ENCODE data around the gene HHAT. TPM values are rescaled to one million over a fixed set of nuclear protein-coding genes. Genes with fewer than 3 reads are reported as not detected.

The HHAT gene
- total and polyA plus RNA-seq, 12 donors = 0.81 to 4.3 (median 2.6) TPM

- TF ChIP-seq CTCF (IDR thresholded peaks at IDR 0.05) = no peak
- WGBS, 2 donors = 76 to 81% methylated on average over 13 of the region's 13 CpGs
- Histone ChIP-seq H3K36me3 (no peaks in the 10 kb centered on the region), H3K27ac (no peak overlapping the region), H3K9me3 (no peaks in the 10 kb centered on the region), H3K4me3 (no peak overlapping the region), H3K27me3 (no peaks in the 10 kb centered on the region), H3K4me1 (peaks cover 0 to 10% (median 0%) of the 10 kb centered on the region in 9 donors)
- DNase-seq = no peak
- ATAC-seq = no peak
- intact Hi-C loops (cut with DNase I) = no loop called here
Measured at GRCh38 chr1:210525716-210526454, 197.2 kb downstream of the HHAT start.

- H3K36me3 ChIP-seq = no peaks in the 10 kb centered on the region
- no peaks in the 10 kb centered on the region for H3K9me3 ChIP-seq
- peaks cover 0 to 10% (median 0%) of the 10 kb centered on the region in 9 donors for H3K4me1 ChIP-seq
- ATAC-seq = no peak
- no peaks in the 10 kb centered on the region for H3K27me3 ChIP-seq
- 65 to 79% methylated on average over 3 of the region's 3 CpGs for WGBS, 2 donors
- H3K27ac ChIP-seq = no peak overlapping the region
- no peak for DNase-seq
- H3K4me3 ChIP-seq = no peak overlapping the region
- TF ChIP-seq CTCF (IDR thresholded peaks at IDR 0.05) = no peak
- intact Hi-C loops (cut with DNase I) = no loop called here
Measured at GRCh38 chr1:210527091-210527490, 198.4 kb downstream of the HHAT start.

GRCh38 chr1:210531475-210532222 is 202.9 kb downstream of the HHAT start:
- Histone ChIP-seq H3K9me3 (no peaks in the 10 kb centered on the region), H3K36me3 (no peaks in the 10 kb centered on the region), H3K27ac (no peak overlapping the region), H3K27me3 (no peaks in the 10 kb centered on the region), H3K4me3 (no peak overlapping the region), H3K4me1 (peaks cover 0 to 6% (median 0%) of the 10 kb centered on the region in 9 donors)
- no peak for ATAC-seq
- WGBS, 2 donors = 35 to 39% methylated on average over 3 of the region's 3 CpGs
- no peak for TF ChIP-seq CTCF (IDR thresholded peaks at IDR 0.05)
- intact Hi-C loops (cut with DNase I) = no loop called here
- DNase-seq = no peak

GRCh38 chr1:210532223-210532598 is 203.5 kb downstream of the HHAT start:
- ATAC-seq (no peak), DNase-seq (no peak)
- Histone ChIP-seq H3K4me3 (no peak overlapping the region), H3K27me3 (no peaks in the 10 kb centered on the region), H3K9me3 (no peaks in the 10 kb centered on the region), H3K27ac (no peak overlapping the region), H3K36me3 (no peaks in the 10 kb centered on the region), H3K4me1 (peaks cover 0 to under 1% (median 0%) of the 10 kb centered on the region in 9 donors)
- intact Hi-C loops (cut with DNase I) = no loop called here
- TF ChIP-seq CTCF (IDR thresholded peaks at IDR 0.05) = no peak
- 45 to 51% methylated on average over 1 of the region's 1 CpG for WGBS, 2 donors

Measured in heart right ventricle (tissue), 16 donors.